Activated CD4-positive, CD25-positive, alpha-beta regulatory T cell treated with anti-CD3 and anti-CD28 coated beads, Interleukin-2, amount 50 U/mL, for 72 hours (primary cell): ENCODE data around the gene GRIK4.

Experiments used
- DNase-seq: peaks from one replicate; pipeline ENCODE4 v3.0.0; 2021

GRIK4 gene

GRCh38 chr11:120525261-120526171, 14.0 kb downstream of the GRIK4 start:
- no peak for DNase-seq

GRCh38 chr11:120526241-120526640, 14.7 kb downstream of the GRIK4 start:
- no peak for DNase-seq

- no peak for DNase-seq
These were observed 15.7 kb downstream of the GRIK4 start for GRCh38 chr11:120527111-120527761.

- no peak for DNase-seq
These were observed 17.2 kb downstream of the GRIK4 start for GRCh38 chr11:120528749-120529148.

- DNase-seq: no peak
These were observed 17.7 kb downstream of the GRIK4 start for GRCh38 chr11:120529214-120529613.

- DNase-seq: no peak
These were observed 18.4 kb downstream of the GRIK4 start for GRCh38 chr11:120529911-120530310.

GRCh38 chr11:120532082-120532831, 20.7 kb downstream of the GRIK4 start:
- no peak for DNase-seq

- DNase-seq: no peak
These were observed 21.3 kb downstream of the GRIK4 start for GRCh38 chr11:120532832-120533196.

- no peak for DNase-seq
These were observed 24.7 kb downstream of the GRIK4 start for GRCh38 chr11:120536091-120536796.

GRCh38 chr11:120536797-120537169, 25.2 kb downstream of the GRIK4 start:
- no peak for DNase-seq

GRCh38 chr11:120537996-120538395, 26.4 kb downstream of the GRIK4 start:
- DNase-seq: no peak

- DNase-seq: no peak
These were observed 27.2 kb downstream of the GRIK4 start for GRCh38 chr11:120538707-120539106.

GRCh38 chr11:120539667-120540369, 28.3 kb downstream of the GRIK4 start:
- no peak for DNase-seq

GRCh38 chr11:120540744-120541465, 29.4 kb downstream of the GRIK4 start:
- no peak for DNase-seq

- DNase-seq: no peak
These were observed 32.1 kb downstream of the GRIK4 start for GRCh38 chr11:120543521-120544215.

- no peak for DNase-seq
These were observed 34.3 kb downstream of the GRIK4 start for GRCh38 chr11:120545813-120546212.

GRCh38 chr11:120546312-120547205, 35.0 kb downstream of the GRIK4 start:
- no peak for DNase-seq

- no peak for DNase-seq
These were observed 35.8 kb downstream of the GRIK4 start for GRCh38 chr11:120547316-120547715.

- DNase-seq: no peak
These were observed 36.5 kb downstream of the GRIK4 start for GRCh38 chr11:120547811-120548681.
